GM21825 (cell line): Measurements from ENCODE around the gene TMEM87A.
A peak's percentile ranks its signal among the peaks of the same experiment; 100 is the strongest.

ENCODE experiments used
- ATAC-seq: cut with Tn5 transposase; IDR thresholded peaks from one replicate; pipeline ENCODE4 v1.9.1; 2021; ENCODE audit warnings: mild to moderate bottlenecking, moderate library complexity; ENCODE audit not compliant: unreplicated experiment

The TMEM87A gene

DNA sequence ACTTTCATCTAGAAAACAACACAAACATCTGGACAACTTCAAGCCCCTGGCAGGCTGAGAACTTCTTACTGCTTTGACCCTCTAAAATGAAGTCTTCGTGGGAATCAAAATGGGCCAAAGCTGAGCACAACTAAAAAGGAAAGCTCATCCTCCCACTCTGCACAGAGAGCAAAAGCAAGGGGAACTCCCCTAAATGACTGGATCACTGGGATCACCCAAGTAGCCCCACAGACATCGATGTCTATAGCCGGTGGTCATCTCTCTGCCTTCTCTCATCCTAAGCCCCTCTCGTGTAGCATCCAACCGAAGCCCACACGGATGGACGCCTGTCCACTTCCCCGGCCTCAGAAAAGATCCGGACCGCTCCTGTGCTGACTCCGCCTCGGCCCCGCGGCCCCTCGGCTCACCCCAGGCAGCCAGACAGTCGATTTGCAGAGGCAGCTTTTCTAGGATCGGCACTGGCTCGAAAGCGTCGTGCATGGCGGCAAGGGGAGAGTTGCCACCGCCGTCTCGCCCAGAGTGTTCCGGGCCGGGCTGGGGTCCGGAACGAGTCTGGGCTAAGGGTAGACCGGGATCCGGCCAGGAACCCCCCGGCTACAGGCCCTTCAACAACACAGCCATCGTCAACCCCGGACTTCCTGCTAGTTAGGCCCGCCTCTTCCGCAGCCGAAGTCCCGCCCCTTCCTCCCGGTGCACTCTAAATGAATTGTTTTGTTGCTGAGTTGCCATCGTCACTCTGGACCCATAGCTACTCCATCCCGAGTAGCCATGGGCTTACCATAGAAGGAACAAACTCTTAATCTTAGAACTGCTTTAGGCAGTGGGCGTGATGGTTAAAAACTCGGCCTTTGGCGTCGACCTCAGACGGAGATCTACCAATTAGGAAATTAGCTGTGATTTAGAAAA, 65.3 kb downstream of the TMEM87A start, which contains the start of gene VPS39:
Gene VPS39 (minus strand): TSS at position 631 of the 906 bp plus-strand sequence. CDS start 151 bp downstream, at position 480.
- peak; percentile 95 for ATAC-seq

GRCh38 chr15:42206406-42206805, 66.8 kb downstream of the TMEM87A start:
- ATAC-seq: no peak

DNA sequence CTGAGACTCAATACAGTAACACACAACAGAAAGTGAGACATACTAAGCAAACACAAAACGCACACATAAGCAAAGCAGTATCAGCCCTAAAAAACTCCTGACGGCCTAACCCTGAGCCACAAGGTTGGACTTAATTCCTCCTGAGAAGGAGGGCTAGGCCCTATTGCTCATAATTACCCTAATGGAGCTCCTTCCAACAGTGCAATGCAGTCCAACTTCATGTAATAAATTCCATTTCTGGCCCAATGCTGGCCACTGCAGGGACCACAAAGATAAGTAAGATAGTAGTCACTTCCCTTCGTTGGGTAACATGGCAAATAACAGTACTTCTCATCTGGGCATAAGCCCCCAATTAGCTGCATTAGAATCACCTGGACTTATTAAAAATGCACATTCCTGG, 69.3 kb downstream of the TMEM87A start:
- ATAC-seq: no peak

DNA sequence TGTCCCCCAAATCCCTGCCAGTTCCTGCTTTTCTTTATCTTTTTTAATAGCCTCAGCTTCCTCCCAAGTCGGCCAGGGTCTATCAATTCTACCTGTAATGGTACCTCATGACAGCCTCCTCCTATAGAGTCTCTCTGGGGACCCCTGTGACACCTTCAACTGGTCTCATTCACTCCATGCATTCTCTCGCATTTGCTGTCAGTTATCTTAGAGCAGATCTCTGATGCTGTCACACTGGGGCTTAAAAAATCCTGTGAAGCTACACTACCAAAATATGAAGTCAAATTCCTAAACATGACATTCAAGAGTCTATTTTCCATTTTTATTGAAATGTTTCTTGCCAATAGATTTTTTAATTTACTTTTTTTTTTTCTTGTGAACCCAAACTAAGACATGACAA, 70.6 kb downstream of the TMEM87A start:
- ATAC-seq: no peak

DNA sequence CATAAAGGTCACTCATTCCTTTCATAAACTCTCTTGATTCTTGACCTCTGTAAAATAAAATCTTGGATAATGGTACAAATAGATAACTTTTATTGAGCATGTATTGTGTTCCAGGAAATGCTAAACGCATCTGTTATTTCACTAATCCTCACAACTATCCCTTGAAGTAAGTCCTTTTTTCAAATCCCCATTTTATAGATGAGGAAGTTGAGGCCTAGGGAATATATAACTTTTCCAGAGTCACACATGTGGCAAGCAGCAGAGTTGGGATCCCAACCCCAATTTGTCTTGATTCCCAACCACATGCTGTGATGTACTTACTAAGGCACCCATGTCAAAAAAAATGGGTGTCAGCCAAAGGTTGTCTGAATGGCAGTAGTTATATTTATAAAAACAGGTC, 71.4 kb downstream of the TMEM87A start:
- no peak for ATAC-seq

DNA sequence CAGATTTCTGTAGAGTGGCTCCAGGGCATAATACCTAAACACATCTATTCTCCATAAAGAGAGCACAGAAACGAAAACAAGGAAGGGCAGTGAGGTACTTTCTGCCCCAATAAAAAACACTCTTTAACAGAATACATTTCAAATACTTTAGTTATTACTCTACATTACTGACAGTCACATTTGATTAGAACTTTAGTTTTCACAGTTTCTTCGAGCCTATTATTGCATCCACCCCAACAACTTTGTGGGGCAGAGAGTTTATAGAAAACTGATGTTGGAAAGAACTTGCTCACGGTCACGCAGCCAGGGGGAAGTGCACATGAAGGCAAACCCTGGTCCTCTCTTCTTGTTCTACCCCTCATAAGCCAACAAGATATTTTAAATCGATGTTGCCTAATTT, 74.1 kb downstream of the TMEM87A start:
- no peak for ATAC-seq

GRCh38 chr15:42198516-42198915, 74.7 kb downstream of the TMEM87A start:
- ATAC-seq: no peak

GRCh38 chr15:42194513-42194912, 78.7 kb downstream of the TMEM87A start:
- no peak for ATAC-seq

GRCh38 chr15:42193383-42193782, 79.8 kb downstream of the TMEM87A start:
- no peak for ATAC-seq

DNA sequence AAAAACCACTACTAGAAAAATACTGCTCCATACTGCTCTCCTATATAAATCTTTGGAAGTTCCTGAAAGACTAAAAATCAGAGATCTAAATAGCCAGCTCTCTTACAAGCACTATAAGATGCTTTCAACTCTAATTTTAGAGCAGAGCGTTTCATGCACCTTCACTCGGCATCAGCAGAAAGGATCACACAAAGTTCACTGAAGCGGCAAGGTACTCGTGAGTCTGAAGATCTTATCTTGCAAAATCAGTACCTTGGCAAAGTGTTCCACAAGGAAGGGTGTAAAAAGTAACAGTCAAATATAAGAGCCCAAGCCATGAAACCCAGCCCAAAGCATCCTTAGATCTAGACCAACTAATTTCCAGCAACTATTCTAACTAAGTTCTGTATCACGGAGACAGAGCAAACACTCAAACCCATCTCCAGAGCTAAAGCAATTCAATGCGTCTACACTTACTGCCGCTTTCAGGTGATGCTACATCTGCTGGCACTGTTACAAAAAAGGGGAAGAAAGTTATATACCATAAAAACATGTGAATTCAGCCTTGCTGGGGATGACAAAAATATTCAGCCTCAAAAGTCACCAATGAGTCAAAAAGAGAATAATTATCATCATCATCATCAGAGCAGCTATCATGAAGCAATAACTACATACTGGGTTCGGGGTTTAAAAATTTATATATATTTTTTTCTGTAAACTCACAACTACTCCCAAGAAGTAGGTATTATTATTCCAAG, 81.5 kb downstream of the TMEM87A start:
- no peak for ATAC-seq

GRCh38 chr15:42190370-42190769, 82.9 kb downstream of the TMEM87A start:
- no peak for ATAC-seq

DNA sequence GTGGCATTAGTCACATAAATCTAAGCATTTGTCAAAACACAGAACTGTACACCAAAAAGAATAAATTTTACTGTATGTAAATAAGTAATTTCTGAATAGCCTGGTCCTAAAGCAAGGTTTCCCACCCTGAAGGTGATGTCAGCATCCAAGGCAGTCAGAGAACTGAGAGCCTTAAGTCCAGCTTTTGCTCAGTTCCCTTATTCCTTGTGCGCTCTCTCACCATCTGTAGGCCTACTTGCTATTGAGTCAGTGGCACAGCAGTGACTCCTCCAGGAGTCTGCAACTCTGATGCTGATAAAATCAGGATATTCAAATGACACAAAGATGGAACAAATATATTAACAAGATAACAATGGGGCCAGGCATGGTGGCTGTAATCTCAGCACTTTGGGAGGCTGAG, 87.4 kb downstream of the TMEM87A start:
- ATAC-seq: no peak

DNA sequence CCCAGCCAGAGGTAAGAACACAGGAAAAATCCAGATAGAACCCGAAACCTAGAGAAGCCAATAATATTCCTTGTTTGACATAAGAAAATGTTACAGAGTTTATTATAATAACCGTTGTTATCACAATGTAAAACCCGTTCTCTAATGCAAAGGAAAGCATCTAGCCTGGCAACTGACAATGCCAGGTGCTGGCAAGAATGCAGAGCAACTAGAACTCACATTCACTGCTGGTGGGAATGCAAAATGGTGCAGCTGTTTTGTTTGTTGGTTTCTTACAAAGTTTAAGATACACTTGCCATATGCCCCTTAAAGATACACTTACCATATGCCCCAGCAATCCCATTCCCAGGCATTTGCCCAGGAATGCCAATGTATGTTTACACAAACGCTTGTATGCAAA, 88.5 kb downstream of the TMEM87A start:
- no peak for ATAC-seq

GRCh38 chr15:42184296-42184695, 88.9 kb downstream of the TMEM87A start:
- no peak for ATAC-seq

DNA sequence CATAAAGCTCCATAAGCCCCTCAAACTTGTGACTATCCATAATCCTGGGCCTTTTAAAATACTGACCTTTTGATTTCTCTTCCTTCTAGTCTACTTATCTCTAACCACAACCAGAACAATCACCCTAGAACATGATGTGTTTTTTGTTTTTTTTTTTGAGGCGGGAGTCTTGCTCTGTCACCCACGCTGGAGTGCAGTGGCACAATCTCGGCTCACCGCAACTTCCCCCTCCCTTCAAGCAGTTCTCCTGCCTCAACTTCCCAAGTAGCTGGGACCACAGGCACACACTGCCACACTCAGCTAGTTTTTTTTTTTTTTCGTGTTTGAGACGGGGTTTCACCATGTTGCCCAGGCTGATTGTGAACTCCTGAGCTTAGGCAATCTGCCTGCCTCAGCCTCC, 90.3 kb downstream of the TMEM87A start:
- ATAC-seq: no peak

- ATAC-seq: no peak
Observed at GRCh38 chr15:42182328-42182886, 90.8 kb downstream of the TMEM87A start.

GRCh38 chr15:42178056-42178455, 95.2 kb downstream of the TMEM87A start:
- ATAC-seq: no peak

DNA sequence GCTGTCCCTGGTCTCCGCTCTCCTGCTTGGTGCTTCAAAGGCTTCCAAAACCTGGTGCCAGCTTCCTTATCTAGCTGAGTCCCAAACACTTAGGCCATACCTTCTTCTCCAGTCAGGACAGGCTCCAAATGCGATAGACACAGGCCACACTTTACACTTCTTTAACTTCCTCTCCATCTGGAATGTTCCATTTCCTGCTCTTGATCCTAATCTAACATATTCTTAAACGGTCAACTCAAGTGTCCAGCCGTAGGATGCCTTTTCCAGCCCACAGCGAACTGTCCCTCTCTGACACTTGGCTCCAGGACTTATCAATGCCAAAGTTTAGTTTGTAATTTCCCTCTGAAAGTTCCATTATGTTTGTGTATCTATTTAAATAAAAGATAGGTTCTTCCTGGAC, 97.6 kb downstream of the TMEM87A start:
- no peak for ATAC-seq

DNA sequence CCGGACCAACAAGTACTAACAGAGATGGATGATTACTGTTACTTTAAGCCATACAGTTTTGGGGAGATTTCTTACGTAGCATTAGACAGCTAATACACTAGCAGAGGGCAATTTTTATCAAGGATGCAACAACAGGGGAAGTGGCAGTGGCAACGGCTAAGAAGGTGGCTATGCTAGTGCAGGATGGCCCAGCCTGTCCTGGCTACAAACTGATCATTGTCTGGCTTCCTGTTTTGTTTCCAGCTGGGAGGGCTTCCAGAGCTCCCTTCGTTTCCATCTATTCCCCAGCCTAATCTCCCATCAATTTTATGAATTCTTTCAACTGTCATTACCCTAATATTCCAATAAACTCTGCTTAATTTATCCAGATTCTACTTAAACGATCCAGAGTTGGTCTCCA, 100.8 kb downstream of the TMEM87A start:
- no peak for ATAC-seq

DNA sequence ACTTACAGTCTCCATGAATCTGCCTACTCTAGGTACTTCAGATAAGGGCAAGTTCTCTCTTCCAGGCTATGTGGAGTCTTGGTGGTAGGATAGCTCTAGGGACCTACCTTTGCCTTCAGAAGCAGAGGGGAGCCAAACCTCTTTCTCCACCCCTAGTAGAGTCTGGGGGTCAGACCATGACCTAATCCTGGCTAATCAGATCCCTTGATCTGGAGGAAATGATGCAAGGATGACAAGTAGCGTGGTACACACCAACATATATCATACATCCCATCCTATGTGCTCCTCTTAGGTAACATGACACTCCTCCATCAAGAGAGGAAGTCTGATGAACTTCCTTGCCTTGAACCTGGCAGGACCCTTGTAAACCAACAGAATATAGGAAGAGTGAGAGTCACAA, 101.4 kb downstream of the TMEM87A start:
- ATAC-seq: no peak

- ATAC-seq: no peak
Observed at GRCh38 chr15:42171122-42171521, 102.1 kb downstream of the TMEM87A start.
